Measurements from ENCODE around the gene ENDOD1.

Gene ENDOD1

GRCh38 chr11:95144313-95145235, 54.9 kb downstream of the ENDOD1 start:
- no peak for DNase-seq (ENCODE audit: low spot score)

DNA sequence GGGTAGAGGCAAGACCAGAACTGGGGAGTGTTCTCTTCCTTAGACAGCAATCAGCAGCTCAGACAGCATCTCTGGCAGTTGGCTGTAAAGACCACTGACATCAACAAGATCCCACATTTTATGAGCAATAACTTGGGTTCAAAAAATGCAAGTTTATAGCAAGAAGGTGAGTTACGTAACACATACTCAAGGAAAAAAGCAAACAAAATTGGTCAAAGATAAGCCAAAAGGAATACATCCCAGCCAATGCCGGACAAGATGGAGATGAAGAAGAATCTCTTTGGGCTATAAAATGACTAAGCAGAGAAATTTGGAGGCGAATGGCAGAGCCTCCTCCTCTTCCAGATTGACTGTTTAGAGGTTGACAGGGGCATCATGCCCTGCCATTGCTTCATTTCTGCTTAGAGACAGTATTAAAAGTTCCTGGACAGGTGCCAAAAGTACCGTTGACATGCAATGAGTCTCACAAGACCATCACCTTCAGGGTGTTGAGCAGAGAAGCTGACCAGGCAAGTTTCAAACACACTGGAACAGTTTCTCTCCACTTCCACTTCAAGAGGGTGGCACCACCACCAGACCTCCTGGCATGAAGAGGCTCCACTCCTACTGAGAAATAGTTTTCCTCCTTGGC, 55.9 kb downstream of the ENDOD1 start:
- no peak for DNase-seq (ENCODE audit: low spot score)

- DNase-seq (ENCODE audit: low spot score), result peak; percentile 34
Measured at GRCh38 chr11:95147364-95147905, 57.8 kb downstream of the ENDOD1 start.

DNA sequence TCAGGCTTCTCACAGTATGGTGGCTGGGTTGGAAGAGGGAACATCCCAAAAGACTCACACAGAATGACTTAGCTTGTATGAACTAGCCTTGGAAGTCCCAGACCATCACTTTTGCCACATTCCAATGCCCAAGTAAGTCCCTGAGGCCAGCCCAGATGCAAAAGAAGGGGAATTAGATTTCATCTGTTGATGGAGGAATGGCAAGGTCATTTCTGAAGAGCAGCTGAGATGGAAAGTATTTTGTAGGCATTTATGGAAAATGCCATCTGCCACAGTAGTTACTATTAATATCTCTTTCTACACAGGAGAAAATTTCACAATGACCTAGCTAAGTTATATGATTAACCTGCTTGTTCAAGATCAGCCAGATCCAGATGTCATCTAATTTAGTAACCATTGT, 58.8 kb downstream of the ENDOD1 start:
- no peak for DNase-seq (ENCODE audit: low spot score)

DNA sequence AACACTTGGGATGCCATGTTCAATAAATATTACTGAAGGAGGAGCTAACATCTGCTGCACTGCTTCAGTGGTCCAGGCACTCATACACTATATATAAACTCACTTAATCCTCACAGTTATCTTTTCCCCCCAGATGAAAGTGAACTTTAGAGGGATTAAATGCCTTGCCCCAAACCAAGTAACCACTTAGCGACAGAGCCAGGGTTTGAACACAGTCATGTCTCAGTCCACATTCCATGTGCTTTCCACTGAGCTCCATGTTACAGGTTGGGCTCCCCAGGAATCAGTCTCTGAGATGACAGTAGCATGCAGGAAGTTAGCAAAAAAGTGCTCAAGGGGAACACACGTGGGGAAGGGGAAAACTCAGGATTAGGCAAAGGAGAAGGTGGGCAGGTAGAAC, 59.3 kb downstream of the ENDOD1 start:
- DNase-seq (ENCODE audit: low spot score), result no peak

- DNase-seq (ENCODE audit: low spot score), result no peak
Measured at GRCh38 chr11:95149651-95150364, 60.2 kb downstream of the ENDOD1 start.

DNA sequence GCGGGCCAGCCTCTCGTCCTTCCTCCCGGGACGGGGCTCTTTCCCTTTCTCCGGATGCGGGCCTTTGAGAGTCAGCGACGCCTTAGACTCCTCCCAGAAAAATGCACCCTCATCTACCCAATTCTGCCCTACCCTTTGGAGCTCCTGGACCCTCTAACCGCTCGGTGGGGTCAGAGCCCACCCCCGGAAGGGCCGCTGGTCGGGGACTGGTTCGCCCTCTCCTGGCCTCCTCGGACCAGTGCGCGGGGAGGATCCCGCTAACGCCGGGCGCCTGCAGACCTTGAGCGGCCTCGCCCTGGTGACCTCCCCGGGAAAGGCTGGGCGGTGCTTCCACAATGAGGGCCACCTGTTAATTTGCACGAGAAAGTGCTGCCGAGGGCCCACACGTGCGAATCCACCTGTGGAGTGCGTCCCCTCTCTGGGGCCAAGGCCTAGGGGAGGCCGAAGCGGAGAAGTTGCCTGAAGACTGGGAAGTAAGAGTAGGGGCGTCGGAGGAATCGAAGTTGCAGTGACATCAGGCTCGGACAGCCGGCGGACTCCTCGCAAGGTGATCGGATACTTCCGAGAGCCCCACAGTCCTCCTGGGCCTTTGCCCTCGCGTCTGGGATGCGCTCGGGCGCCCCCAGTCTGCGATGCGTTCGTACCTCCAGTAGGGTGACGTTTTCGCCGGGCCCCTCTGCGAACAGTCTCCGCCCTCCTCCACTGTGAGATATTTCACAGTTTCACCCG, 61.5 kb downstream of the ENDOD1 start:
- peak; percentile 94 for DNase-seq (ENCODE audit: low spot score)

- DNase-seq (ENCODE audit: low spot score), result peak; percentile 26
Measured at GRCh38 chr11:95152876-95153856, 63.5 kb downstream of the ENDOD1 start.

GRCh38 chr11:95153857-95154246, 64.2 kb downstream of the ENDOD1 start:
- DNase-seq (ENCODE audit: low spot score), result no peak

- DNase-seq (ENCODE audit: low spot score), result peak; percentile 73
Measured at GRCh38 chr11:95154514-95154913, 64.9 kb downstream of the ENDOD1 start.

DNA sequence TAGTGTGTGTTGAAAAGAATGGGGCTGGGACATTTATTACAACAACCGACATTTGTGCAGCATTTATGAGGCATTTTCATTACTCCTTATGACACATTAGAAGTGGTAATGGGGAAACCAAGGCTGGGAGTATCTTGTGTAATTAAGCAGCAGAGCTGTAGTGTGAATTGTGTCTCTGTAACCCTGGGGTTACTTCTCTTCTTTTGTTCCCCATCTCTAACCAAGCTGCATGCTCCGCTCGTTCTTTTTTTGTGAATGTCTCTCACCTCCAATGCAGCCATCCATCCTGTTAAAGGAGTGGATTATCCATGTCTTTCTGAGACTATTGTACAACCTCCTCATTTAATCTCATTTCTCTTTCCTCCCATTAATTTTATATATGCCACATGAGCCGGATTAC, 65.7 kb downstream of the ENDOD1 start:
- DNase-seq (ENCODE audit: low spot score), result no peak

DNA sequence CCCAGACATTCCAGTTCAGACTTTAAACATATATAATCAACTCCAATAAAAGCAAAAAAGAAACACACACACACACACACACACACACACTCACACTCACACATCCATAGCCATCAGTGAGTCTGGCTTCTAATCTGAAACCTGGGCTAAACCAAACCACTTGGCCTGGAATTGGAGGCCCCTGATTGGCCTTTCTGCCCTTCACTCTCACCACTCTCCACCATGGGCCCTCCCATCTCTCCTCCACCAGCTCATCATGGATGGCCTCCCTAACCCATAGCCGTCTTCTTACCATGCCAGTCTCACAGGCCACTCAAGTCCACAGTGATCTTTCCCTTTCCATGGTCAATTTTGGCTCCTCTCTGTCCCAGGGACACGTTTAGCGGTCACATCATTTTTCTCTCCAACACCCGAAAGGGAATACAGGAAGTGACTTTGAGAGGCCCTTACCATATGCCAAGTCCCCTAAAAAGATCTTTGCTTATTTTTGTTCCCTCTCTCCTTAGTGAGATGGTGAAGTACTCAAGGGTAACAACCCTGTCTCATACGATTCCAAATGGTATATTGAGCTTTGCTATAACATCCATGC, 66.6 kb downstream of the ENDOD1 start:
- DNase-seq (ENCODE audit: low spot score), result no peak

DNA sequence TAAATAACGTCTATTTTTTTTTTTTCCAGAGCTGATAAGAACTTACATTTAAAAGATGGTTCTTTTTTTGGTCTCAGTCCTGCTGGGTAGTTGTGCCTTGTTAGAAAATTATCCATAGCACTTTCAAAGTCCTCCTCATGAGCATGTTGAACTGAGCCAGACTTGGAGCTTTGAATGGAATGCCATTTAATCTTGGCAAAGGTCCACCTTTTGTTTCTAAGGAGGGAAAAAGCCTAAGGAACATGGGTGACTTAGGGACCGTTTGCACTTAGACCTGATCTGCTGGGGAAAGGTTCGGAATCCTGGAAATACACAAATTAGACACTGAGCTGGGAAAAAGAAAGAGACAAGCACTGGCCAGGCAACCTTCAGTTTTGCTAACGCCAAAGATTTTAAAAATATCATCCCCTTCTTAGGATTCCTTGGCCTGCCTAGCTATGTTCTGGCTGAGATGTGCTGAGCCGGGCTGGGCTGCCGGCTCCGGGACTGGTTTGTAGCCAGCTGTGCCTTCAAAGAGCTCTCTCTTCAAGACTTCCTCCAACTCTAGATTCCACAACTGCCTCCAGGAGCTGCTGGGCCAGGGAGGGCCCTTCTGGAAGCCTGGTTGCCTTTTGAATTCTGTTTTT, 67.4 kb downstream of the ENDOD1 start:
- no peak for DNase-seq (ENCODE audit: low spot score)

- no peak for DNase-seq (ENCODE audit: low spot score)
Measured at GRCh38 chr11:95157824-95158223, 68.2 kb downstream of the ENDOD1 start.

GRCh38 chr11:95161248-95161647, 71.6 kb downstream of the ENDOD1 start:
- no peak for DNase-seq (ENCODE audit: low spot score)

- no peak for DNase-seq (ENCODE audit: low spot score)
Measured at GRCh38 chr11:95163106-95163505, 73.5 kb downstream of the ENDOD1 start.

DNA sequence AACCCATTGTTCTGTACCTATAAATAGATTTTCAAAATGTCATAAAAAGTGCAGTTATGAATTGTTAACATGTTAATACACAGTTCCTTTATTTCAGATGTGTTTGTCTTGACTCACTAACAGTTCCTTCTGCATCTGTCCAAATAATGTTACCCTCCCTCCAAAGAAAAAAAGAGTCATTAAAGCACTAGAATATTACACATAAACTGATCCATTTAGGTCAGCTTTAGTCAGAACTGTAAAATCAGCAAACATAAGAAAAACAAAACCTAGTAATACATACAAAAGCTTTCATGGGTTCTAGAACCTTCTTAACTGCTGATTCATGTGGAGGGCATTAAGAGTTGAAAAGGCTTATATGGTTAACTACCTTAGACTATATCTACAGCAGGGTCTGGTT, 76.0 kb downstream of the ENDOD1 start:
- no peak for DNase-seq (ENCODE audit: low spot score)

- no peak for DNase-seq (ENCODE audit: low spot score)
Measured at GRCh38 chr11:95166781-95167180, 77.1 kb downstream of the ENDOD1 start.

GRCh38 chr11:95170294-95170693, 80.6 kb downstream of the ENDOD1 start:
- DNase-seq (ENCODE audit: low spot score), result no peak

All from CD4-positive, alpha-beta T cell treated with Interleukin-15 for 4 hours (primary cell).